K562 (cell line): Measurements from ENCODE around the gene NCKAP1.

ENCODE experiments used
- TF ChIP-seq, protein P1 (sequence below): conservative IDR thresholded peaks from 2 replicates; pipeline ENCODE4 v1.6.1; 2011; ENCODE audit warnings: low read depth, mild to moderate bottlenecking, low read length; ENCODE audit not compliant: control insufficient read depth
- TF ChIP-seq, protein P2 (sequence below), 2 experiments: fragments of 450-650 bp; formaldehyde crosslinking in 1 of 2; IDR thresholded peaks; 2 replicates each; pipeline versions ENCODE4 v1.4.0 to v1.6.1; 2014 to 2020; ENCODE audit warnings: mild to moderate bottlenecking in 2 of 2, borderline replicate concordance in 1 of 2, low read depth in 1 of 2

DNA sequence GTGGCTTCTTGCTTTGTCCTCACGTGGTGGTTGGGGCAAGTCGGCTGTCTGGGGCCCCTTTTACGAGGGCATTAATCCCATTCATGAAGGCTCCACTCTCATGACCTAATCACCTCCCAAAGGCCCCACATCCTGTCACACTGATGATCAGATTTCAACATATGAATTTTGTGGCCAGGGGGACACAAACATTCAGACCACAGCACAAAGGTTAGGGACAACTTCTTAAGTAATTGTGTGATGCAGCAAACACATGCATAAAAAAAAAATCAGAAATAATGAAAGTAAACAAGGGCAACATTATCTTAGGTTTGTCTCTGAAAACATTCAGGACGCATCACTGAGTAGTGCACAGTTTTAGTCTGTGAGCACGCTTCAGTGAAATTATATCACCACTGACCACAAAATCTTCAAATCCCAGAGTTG lies 117.6 kb downstream of the NCKAP1 start:
- TF ChIP-seq, protein P1, sequence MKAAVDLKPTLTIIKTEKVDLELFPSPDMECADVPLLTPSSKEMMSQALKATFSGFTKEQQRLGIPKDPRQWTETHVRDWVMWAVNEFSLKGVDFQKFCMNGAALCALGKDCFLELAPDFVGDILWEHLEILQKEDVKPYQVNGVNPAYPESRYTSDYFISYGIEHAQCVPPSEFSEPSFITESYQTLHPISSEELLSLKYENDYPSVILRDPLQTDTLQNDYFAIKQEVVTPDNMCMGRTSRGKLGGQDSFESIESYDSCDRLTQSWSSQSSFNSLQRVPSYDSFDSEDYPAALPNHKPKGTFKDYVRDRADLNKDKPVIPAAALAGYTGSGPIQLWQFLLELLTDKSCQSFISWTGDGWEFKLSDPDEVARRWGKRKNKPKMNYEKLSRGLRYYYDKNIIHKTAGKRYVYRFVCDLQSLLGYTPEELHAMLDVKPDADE = no peak
- TF ChIP-seq, protein P2, sequence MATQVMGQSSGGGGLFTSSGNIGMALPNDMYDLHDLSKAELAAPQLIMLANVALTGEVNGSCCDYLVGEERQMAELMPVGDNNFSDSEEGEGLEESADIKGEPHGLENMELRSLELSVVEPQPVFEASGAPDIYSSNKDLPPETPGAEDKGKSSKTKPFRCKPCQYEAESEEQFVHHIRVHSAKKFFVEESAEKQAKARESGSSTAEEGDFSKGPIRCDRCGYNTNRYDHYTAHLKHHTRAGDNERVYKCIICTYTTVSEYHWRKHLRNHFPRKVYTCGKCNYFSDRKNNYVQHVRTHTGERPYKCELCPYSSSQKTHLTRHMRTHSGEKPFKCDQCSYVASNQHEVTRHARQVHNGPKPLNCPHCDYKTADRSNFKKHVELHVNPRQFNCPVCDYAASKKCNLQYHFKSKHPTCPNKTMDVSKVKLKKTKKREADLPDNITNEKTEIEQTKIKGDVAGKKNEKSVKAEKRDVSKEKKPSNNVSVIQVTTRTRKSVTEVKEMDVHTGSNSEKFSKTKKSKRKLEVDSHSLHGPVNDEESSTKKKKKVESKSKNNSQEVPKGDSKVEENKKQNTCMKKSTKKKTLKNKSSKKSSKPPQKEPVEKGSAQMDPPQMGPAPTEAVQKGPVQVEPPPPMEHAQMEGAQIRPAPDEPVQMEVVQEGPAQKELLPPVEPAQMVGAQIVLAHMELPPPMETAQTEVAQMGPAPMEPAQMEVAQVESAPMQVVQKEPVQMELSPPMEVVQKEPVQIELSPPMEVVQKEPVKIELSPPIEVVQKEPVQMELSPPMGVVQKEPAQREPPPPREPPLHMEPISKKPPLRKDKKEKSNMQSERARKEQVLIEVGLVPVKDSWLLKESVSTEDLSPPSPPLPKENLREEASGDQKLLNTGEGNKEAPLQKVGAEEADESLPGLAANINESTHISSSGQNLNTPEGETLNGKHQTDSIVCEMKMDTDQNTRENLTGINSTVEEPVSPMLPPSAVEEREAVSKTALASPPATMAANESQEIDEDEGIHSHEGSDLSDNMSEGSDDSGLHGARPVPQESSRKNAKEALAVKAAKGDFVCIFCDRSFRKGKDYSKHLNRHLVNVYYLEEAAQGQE (IDR thresholded peaks at IDR 0.05; ENCODE audit: borderline replicate concordance) = no peak
- TF ChIP-seq, protein P2 (CRISPR knock-in tag; IDR thresholded peaks at IDR 0.05; ENCODE audit: low read depth) = no peak
